Measurements from ENCODE around the gene MCF2L2.

The MCF2L2 gene

DNA sequence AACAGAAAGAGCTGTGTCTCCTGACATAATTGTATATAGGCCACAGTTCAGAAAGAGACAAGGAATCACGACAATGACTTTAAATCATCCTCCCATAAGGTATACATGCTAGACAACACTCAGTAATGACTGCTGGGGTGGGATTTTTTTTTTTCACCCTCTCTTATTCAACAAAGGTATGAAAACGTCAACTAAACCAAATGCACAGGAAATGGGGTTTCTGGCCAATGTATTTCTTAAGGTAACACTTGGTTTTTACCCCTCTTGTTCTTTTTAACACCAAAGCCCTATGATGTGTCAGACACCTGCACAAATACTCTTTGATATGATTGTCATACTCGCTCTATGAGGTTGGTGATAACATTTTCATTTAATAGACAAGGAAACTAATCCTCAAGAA, 78.3 kb downstream of the MCF2L2 start:
- H3K27ac ChIP-seq = no peak overlapping the region
- H3K36me3 ChIP-seq = no peaks in the 10 kb centered on the region
- TF ChIP-seq, protein P1, sequence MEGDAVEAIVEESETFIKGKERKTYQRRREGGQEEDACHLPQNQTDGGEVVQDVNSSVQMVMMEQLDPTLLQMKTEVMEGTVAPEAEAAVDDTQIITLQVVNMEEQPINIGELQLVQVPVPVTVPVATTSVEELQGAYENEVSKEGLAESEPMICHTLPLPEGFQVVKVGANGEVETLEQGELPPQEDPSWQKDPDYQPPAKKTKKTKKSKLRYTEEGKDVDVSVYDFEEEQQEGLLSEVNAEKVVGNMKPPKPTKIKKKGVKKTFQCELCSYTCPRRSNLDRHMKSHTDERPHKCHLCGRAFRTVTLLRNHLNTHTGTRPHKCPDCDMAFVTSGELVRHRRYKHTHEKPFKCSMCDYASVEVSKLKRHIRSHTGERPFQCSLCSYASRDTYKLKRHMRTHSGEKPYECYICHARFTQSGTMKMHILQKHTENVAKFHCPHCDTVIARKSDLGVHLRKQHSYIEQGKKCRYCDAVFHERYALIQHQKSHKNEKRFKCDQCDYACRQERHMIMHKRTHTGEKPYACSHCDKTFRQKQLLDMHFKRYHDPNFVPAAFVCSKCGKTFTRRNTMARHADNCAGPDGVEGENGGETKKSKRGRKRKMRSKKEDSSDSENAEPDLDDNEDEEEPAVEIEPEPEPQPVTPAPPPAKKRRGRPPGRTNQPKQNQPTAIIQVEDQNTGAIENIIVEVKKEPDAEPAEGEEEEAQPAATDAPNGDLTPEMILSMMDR (IDR thresholded peaks at IDR 0.05) = no peak
- no peak overlapping the region for H3K4me3 ChIP-seq (ENCODE audit: low read depth in 1 of 2, low read length in 1 of 2)
- H3K9me3 ChIP-seq = no peaks in the 10 kb centered on the region
- peaks cover 0 to 11% of the 10 kb centered on the region in 2 experiments for H3K4me1 ChIP-seq (ENCODE audit: control insufficient read depth in 1 of 2, insufficient read depth in 1 of 2, low read depth in 1 of 2, low read length in 1 of 2)
- no peaks in the 10 kb centered on the region for H3K27me3 ChIP-seq

DNA sequence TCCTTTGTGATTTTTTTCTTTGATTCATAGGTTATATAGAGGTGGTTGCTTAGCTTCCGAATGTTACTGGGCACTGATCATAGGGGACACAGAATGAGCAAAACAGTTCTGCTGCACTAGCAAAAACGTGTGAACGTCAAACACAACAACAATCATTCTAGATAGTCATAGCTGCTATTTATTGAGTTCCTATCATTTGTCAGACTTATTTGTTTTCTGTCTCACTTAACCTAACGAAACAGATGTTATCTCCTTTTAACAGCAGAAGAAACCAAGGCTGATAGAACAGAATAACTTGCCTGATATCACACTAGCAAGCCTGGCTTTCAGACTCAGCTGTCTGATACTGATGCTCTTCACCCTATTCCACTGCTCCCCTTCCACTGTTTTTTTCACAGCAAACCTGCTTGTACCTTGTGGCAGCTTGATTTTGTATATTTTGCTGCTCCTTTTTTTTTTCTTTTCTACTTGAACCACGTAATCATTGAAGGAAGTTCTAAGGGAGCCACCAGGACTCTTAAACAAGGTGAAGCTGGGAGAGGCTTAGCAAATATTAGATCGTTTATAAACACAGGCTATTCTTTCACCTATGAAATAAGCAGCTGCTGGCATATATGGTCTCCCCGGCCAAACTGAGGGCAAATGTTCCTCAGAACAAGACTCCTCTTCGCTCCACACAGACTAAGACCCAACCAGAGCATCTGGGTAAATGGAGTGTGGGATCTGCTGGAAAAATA, 78.8 kb downstream of the MCF2L2 start:
- TF ChIP-seq, protein P1 (IDR thresholded peaks at IDR 0.05) = no peak
- H3K27ac ChIP-seq = no peak overlapping the region
- no peaks in the 10 kb centered on the region for H3K9me3 ChIP-seq
- no peaks in the 10 kb centered on the region for H3K36me3 ChIP-seq
- no peak overlapping the region for H3K4me3 ChIP-seq (ENCODE audit: low read depth in 1 of 2, low read length in 1 of 2)
- H3K4me1 ChIP-seq (ENCODE audit: control insufficient read depth in 1 of 2, insufficient read depth in 1 of 2, low read depth in 1 of 2, low read length in 1 of 2) = peaks cover 0 to 11% of the 10 kb centered on the region in 2 experiments
- H3K27me3 ChIP-seq = no peaks in the 10 kb centered on the region

DNA sequence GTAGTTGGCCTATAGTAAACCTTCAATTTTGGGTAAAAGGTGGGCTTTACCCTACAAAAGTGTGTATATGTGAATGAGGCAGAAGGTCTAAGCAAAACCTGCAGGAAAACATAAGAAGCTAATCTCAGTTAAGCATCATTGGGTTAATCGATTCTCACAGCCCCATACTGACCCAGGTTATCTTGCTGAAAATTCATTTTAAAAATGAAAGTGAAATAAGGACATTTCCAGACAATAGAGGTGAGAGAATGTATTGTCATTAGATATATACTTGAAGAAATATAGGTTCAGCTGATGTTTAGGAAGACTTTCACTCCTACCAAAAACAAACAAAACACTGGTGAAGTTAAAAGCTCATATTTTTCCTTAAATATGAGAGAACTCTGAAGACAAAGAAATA, 85.6 kb downstream of the MCF2L2 start:
- Histone ChIP-seq H3K27ac (no peak overlapping the region), H3K36me3 (no peaks in the 10 kb centered on the region), H3K4me1 (ENCODE audit: control insufficient read depth in 1 of 2, insufficient read depth in 1 of 2, low read depth in 1 of 2, low read length in 1 of 2) (peaks cover 0 to 6% of the 10 kb centered on the region in 2 experiments), H3K27me3 (no peaks in the 10 kb centered on the region), H3K4me3 (ENCODE audit: low read depth in 1 of 2, low read length in 1 of 2) (no peak overlapping the region), H3K9me3 (no peaks in the 10 kb centered on the region)
- TF ChIP-seq, protein P1 (IDR thresholded peaks at IDR 0.05) = no peak

DNA sequence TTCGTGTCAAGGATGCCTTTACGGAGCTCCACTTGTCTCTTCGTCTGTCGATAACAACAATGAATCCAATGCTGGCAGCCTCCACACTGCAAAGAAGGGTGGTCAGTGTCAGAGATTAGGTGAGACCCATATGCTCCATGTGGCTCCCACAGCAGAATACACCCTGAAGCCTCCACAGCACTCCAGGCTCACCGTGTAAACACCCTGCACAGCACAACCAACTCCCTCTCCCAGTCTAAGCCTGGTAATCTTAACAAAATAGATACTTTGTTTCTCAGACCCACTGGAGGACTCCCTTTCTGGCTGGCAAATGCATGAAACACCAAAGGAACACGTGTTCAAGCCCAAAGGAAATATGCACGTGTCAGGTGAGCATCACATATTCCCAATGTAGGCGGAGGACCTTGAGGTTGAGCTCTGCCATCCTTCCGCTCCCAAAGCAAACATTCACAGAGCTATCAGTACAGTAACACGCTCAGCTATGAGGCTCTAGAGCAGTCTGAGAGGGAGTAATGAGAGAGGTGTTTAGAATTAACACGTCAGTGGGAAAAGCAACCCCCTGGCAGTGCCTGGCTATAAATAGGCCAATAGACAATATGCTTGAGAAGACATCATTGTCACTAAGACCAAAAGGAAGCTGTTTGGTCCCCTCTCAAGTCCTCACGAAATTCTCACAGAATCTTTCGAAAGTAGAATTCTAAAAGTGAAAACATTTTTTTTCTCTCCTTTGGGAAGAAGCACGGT, 86.7 kb downstream of the MCF2L2 start:
- Histone ChIP-seq H3K4me1 (ENCODE audit: control insufficient read depth in 1 of 2, insufficient read depth in 1 of 2, low read depth in 1 of 2, low read length in 1 of 2) (no peaks in the 10 kb centered on the region), H3K4me3 (ENCODE audit: low read depth in 1 of 2, low read length in 1 of 2) (no peak overlapping the region), H3K9me3 (no peaks in the 10 kb centered on the region), H3K27me3 (no peaks in the 10 kb centered on the region), H3K27ac (no peak overlapping the region), H3K36me3 (no peaks in the 10 kb centered on the region)
- TF ChIP-seq, protein P1 (IDR thresholded peaks at IDR 0.05) = no peak

DNA sequence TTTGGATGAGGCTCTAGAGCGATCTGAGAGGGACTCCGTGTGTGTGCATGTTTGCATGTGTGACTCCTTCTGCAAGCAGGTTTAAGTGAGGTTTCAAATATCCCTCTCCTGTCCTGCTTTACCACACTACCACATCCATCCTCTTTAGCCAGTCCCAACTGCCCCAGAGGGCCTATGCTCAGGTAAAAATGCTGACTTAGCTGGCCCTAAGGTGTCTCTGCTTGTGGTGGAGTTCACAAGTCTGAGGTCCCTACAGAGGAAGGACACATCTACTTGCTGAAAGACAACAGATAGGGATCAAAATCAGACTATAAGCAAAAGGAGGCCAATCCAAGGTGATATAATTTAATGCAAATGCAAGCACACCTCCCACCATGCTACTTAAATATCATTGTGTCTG, 88.2 kb downstream of the MCF2L2 start:
- H3K36me3 ChIP-seq = no peaks in the 10 kb centered on the region
- H3K4me1 ChIP-seq (ENCODE audit: control insufficient read depth in 1 of 2, insufficient read depth in 1 of 2, low read depth in 1 of 2, low read length in 1 of 2) = no peaks in the 10 kb centered on the region
- TF ChIP-seq, protein P1 (IDR thresholded peaks at IDR 0.05) = no peak
- H3K9me3 ChIP-seq = no peaks in the 10 kb centered on the region
- H3K4me3 ChIP-seq (ENCODE audit: low read depth in 1 of 2, low read length in 1 of 2) = no peak overlapping the region
- no peaks in the 10 kb centered on the region for H3K27me3 ChIP-seq
- H3K27ac ChIP-seq = no peak overlapping the region
